Activated naive CD8-positive, alpha-beta T cell treated with anti-CD3 and anti-CD28 coated beads, Interleukin-2, amount 10 ng/mL, durations not matched to agents 7 days and 5 days (primary cell): Measurements from ENCODE around the gene ATP1A2. TPM values are rescaled to one million over a fixed set of nuclear protein-coding genes. Genes with fewer than 3 reads are reported as not detected.

Experiments used
- ATAC-seq: fragments of 150-1000 bp; cut with Tn5 transposase; one replicate; pipeline ENCODE4 v1.10.0; 2021; ENCODE audit warnings: low read depth, moderate library complexity
- POLR2A ChIA-PET: fragments of 350-600 bp; sonication (Branson Sonifier 250); formaldehyde crosslinking; loops from one replicate; lab custom pipeline; 2021; ENCODE audit warnings: antibody characterized with exemption; lab: Charles Lee
- DNase-seq: peaks from one replicate; pipeline ENCODE4 v3.0.0; 2021
- H3K27ac Mint-ChIP-seq: one replicate; pipeline ENCODE4 v1.8.0; 2022; ENCODE audit warnings: mild to moderate bottlenecking, mixed read lengths
- H3K27me3 Mint-ChIP-seq: one replicate; pipeline ENCODE4 v1.8.0; 2022; ENCODE audit warnings: mild to moderate bottlenecking, moderate library complexity, mixed read lengths
- H3K36me3 Mint-ChIP-seq: one replicate; pipeline ENCODE4 v1.8.0; 2021; ENCODE audit warnings: mild to moderate bottlenecking, mixed read lengths
- H3K4me1 Mint-ChIP-seq: one replicate; pipeline ENCODE4 v1.8.0; 2021; ENCODE audit warnings: mixed read lengths
- H3K4me3 Mint-ChIP-seq: one replicate; pipeline ENCODE4 v1.8.0; 2022; ENCODE audit warnings: mild to moderate bottlenecking, moderate library complexity, mixed read lengths
- H3K9me3 Mint-ChIP-seq: one replicate; pipeline ENCODE4 v1.8.0; 2021; ENCODE audit warnings: mixed read lengths
- total RNA-seq, 2 experiments: library from RNA; stranded (reverse); gene quantifications; one replicate each; pipeline ENCODE4 v1.2.3, GENCODE V29; 2021

ATP1A2 gene
- total RNA-seq, 2 experiments from 2014 or later = not detected

DNA sequence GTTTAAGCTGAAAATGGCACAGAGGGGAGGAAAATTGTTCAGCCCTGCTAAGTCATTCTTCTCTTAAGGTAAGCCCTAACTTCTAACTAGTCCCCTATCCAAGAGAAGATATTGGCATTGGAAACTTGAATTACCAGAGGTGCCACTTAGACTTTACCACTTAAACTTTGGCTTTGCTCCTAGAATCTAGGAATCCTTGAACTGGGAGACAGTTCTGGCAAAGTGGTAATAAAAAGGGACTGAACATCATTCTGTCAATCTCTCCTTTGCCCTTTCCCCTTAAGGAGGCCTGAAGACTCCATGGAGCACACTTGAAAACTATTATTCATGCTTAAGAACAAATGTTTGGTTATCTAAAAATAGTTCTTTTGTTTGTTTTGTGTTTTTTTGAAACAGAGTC is 44.3 kb downstream of the ATP1A2 start:
- ATAC-seq (no peak), DNase-seq (no peak)
- H3K36me3 Mint-ChIP-seq = no peaks in the 10 kb centered on the region
- no peak overlapping the region for H3K4me3 Mint-ChIP-seq
- H3K27me3 Mint-ChIP-seq = peaks cover 37% of the 10 kb centered on the region
- H3K9me3 Mint-ChIP-seq = no peaks in the 10 kb centered on the region
- POLR2A ChIA-PET = no interaction called here
- no peak overlapping the region for H3K27ac Mint-ChIP-seq
- H3K4me1 Mint-ChIP-seq = peaks cover 2% of the 10 kb centered on the region

DNA sequence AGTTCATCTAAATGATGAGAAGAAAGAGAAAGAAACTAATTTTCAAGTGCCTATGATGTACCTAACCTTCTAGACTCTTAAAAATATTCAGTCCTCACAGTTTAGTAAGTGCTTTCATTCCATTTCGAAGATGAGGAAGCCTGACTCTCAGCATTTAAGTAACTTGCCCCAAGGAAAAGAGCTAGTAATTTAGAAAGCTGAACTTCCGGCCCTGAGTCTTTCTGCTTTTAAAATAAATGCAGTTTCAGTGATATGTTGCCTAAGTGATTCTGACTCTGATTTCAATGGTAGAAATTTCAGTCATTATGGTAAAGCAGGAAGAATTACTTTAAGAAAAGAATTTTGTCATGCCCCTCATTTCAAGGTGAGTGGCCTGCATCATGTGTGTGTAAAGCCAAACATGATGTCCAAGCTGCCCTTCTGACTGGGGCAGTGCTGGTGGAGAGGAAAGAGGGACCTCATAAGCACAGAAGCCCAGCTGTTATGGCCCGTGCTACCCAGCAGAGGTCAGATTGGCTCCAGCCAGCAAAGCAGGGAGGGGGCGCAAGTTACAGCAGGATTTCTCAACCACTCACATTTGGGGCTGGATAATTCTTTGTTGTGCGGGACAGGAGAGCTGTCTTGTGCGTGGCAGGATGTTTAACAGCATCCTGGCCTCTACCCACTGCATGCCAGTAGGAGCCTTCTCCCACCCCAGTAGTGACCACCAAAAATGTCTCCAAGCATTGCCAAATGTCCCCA is 46.6 kb downstream of the ATP1A2 start:
- H3K27ac Mint-ChIP-seq = no peak overlapping the region
- no peak for DNase-seq
- POLR2A ChIA-PET = no interaction called here
- ATAC-seq = no peak
- no peak overlapping the region for H3K4me3 Mint-ChIP-seq
- H3K9me3 Mint-ChIP-seq = no peaks in the 10 kb centered on the region
- peaks cover 9% of the 10 kb centered on the region for H3K4me1 Mint-ChIP-seq
- no peaks in the 10 kb centered on the region for H3K36me3 Mint-ChIP-seq
- peaks cover 32% of the 10 kb centered on the region for H3K27me3 Mint-ChIP-seq

DNA sequence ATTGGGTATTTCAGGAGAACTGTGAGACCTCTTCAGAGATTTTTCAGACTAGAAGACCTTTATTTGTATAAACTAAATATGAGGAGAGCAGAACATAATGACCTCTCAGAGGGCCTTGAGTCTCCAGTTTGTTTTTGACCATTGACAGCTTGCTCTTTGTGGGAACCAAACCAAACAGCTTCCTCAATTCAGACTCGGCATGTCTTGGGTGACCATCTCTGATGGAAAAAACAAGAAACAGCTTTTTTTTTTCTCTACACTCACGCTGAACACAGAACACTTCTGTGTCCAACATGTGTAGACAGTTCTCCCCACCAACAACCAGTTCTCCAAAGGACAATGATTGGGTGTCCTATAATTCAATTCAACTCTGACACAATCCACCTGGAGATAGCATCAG is 47.4 kb downstream of the ATP1A2 start:
- POLR2A ChIA-PET = no interaction called here
- Mint-ChIP-seq H3K36me3 (no peaks in the 10 kb centered on the region), H3K4me1 (peaks cover 9% of the 10 kb centered on the region), H3K4me3 (no peak overlapping the region), H3K27ac (no peak overlapping the region), H3K27me3 (peaks cover 32% of the 10 kb centered on the region), H3K9me3 (no peaks in the 10 kb centered on the region)
- no peak for ATAC-seq
- no peak for DNase-seq

DNA sequence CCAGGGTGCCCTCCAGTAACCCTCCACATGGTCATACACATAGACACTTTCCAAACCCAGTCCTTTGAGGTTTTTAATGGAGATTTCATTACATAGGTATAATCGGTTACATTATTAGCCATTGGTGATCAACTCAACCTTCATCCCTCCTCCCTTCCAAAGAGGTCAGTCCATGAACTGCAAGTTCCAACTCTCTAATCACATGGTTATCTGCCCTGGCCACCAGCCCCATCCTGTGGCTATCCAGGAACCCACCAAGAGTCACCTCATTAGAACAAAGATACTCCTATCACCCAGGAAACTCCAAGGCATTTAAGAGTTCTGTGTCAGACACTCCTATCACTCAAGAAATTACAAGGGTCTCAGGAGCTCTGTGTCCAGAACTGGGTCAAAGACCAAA is 48.1 kb downstream of the ATP1A2 start:
- H3K27ac Mint-ChIP-seq = no peak overlapping the region
- POLR2A ChIA-PET = no interaction called here
- no peaks in the 10 kb centered on the region for H3K9me3 Mint-ChIP-seq
- H3K27me3 Mint-ChIP-seq = peaks cover 30% of the 10 kb centered on the region
- DNase-seq (no peak), ATAC-seq (no peak)
- H3K4me3 Mint-ChIP-seq = no peak overlapping the region
- H3K36me3 Mint-ChIP-seq = no peaks in the 10 kb centered on the region
- H3K4me1 Mint-ChIP-seq = peaks cover 10% of the 10 kb centered on the region

DNA sequence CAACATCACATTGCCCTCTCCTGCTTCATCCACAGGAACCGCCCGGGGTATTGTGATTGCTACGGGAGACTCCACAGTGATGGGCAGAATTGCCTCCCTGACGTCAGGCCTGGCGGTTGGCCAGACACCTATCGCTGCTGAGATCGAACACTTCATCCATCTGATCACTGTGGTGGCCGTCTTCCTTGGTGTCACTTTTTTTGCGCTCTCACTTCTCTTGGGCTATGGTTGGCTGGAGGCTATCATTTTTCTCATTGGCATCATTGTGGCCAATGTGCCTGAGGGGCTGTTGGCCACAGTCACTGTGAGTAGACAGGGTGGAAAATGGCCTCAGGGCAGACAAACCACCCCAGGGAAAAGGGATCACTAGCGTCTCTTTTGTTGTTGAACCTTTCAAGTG is 48.6 kb downstream of the ATP1A2 start:
- no peaks in the 10 kb centered on the region for H3K36me3 Mint-ChIP-seq
- no peak overlapping the region for H3K27ac Mint-ChIP-seq
- H3K4me1 Mint-ChIP-seq = peaks cover 11% of the 10 kb centered on the region
- H3K9me3 Mint-ChIP-seq = no peaks in the 10 kb centered on the region
- no peak for ATAC-seq
- POLR2A ChIA-PET = no interaction called here
- H3K27me3 Mint-ChIP-seq = peaks cover 25% of the 10 kb centered on the region
- no peak overlapping the region for H3K4me3 Mint-ChIP-seq
- no peak for DNase-seq

DNA sequence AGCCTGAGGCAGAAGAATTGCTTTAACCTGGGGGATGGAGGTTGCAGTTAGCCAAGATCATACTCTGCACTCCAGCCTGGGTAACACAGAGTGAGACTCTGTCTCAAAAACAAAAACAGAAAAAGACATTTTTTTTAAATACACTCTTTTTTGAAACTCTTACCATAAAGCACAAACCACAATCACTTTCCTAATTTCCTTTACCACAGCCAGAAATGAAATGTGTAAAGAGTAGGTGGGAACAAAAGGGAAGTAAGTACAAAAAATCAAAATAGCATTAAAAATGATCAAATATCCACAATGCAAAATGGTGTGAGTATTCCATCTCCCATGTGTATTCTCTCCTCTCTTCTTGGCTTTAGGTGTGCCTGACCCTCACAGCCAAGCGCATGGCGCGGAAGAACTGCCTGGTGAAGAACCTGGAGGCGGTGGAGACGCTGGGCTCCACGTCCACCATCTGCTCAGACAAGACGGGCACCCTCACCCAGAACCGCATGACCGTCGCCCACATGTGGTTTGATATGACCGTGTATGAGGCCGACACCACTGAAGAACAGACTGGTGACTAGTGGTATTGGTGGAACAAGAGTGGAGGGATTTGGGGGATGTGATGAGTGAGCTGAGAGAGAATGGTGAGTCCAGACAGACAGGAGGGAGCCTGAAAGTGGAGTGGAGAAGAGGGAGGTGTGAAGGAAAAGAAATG is 50.8 kb downstream of the ATP1A2 start:
- Mint-ChIP-seq H3K36me3 (no peaks in the 10 kb centered on the region), H3K27me3 (peaks cover 18% of the 10 kb centered on the region), H3K27ac (no peak overlapping the region), H3K4me3 (no peak overlapping the region), H3K4me1 (peaks cover 22% of the 10 kb centered on the region), H3K9me3 (no peaks in the 10 kb centered on the region)
- POLR2A ChIA-PET = no interaction called here
- no peak for ATAC-seq
- no peak for DNase-seq

DNA sequence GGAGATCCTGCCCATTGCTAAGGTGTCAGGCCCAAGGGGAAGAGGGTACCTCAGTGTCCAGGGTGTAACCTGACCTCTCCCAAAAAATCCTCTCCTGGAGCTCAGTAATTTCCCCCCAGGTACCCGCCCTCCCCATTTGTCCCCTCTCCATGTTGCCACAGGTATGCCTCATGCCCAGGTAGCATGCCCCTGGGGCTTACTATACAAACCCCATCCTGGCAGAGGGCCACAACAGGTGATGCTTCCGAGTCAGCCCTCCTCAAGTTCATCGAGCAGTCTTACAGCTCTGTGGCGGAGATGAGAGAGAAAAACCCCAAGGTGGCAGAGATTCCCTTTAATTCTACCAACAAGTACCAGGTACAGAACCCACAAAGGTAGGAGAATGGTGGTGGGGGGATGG is 51.5 kb downstream of the ATP1A2 start:
- POLR2A ChIA-PET = no interaction called here
- Mint-ChIP-seq H3K27ac (no peak overlapping the region), H3K27me3 (peaks cover 21% of the 10 kb centered on the region), H3K4me3 (no peak overlapping the region), H3K9me3 (no peaks in the 10 kb centered on the region), H3K36me3 (no peaks in the 10 kb centered on the region), H3K4me1 (peaks cover 24% of the 10 kb centered on the region)
- ATAC-seq = no peak
- no peak for DNase-seq

DNA sequence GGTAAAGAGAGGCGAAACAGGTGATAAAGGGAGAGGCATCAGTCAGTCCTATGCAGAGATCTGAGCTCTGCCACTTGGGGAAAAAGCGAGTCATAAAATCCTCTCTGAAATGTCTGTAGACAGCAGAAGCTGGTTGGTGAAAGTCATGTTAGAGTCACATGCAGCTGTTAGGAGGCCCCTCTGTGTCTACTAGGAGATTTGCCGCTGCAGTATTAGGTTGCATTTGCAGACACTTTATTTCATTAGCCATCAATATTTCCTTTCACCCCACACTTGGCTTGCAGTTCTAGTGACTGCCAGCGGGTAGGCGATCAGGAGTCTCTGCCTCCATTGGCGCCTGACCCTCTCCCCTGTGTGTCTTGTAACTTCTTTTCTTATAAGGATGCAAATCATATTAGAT is 52.0 kb downstream of the ATP1A2 start:
- ATAC-seq = no peak
- no peaks in the 10 kb centered on the region for H3K9me3 Mint-ChIP-seq

DNA sequence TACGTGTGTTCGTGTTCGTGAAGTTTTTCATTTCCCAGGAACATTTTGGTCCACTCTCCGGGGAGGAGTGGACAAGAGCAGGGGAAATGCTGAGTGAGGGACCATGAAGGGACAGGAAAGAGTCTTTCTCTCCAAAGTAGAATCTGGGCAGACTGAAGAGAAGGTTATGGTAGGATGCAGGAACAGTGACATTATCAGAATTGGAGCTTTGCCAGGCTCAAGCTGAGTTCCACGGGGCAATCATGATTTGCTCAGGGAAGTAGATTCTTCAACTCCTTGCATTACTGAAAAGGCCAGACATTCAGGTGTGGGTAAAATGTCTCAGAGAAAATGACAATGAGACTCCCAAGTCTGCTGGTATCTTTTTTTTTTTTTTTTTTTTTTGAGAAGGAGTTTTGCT is 52.5 kb downstream of the ATP1A2 start:
- H3K9me3 Mint-ChIP-seq = no peaks in the 10 kb centered on the region
- POLR2A ChIA-PET = interaction anchor here (0.6 kb wide), 1 partner anchor 1081 kb away, joined by 3 read pairs; no protein-coding TSS in a partner anchor
- H3K4me1 Mint-ChIP-seq = peaks cover 25% of the 10 kb centered on the region
- H3K27ac Mint-ChIP-seq = no peak overlapping the region
- H3K4me3 Mint-ChIP-seq = no peak overlapping the region
- H3K36me3 Mint-ChIP-seq = no peaks in the 10 kb centered on the region
- DNase-seq (no peak), ATAC-seq (no peak)
- H3K27me3 Mint-ChIP-seq = peaks cover 25% of the 10 kb centered on the region

More for the DNA sequence above, 52.0 kb downstream of the ATP1A2 start:
- no peak overlapping the region for H3K27ac Mint-ChIP-seq
- POLR2A ChIA-PET = interaction anchor here (0.6 kb wide), 1 partner anchor 1082 kb away, joined by 3 read pairs; no protein-coding TSS in a partner anchor
- DNase-seq = no peak
- H3K36me3 Mint-ChIP-seq = no peaks in the 10 kb centered on the region
- H3K4me3 Mint-ChIP-seq = no peak overlapping the region
- H3K27me3 Mint-ChIP-seq = peaks cover 22% of the 10 kb centered on the region
- H3K4me1 Mint-ChIP-seq = peaks cover 25% of the 10 kb centered on the region

DNA sequence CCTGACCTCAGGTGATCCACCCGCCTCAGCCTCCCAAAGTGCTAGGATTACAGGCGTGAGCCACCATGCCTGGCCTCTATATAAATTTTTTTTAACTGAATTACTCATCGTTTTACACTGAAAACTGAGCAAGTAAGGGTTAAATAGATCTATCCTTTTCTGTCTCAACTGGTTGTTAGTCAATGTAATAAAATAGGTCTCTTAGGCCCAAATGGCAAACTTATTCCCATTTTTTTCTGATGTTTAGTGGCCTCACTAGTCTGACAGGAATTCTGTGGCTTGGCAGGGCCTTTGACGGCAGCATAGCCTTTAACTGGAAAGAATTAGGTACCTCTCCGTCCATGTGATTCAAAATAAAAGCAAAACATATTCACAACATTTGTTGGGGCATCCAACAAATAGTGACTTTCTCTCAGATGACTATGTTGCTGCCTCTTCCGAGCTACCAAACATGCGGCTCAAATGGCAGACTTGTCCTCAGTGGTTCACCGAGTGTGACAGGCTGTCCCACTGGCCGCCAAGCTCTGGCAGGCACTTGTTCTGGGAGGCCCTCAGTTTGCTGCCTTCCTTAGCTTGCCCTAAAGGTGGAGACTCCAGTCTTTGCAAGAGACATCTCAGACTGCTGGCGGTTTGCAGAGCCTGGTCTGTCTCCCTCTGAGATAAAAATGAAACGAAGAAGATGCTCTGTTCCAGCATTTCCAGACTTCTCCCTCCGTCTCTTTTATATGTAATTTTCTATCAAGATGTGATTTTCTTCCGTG is 53.2 kb downstream of the ATP1A2 start:
- no peaks in the 10 kb centered on the region for H3K36me3 Mint-ChIP-seq
- ATAC-seq = no peak
- H3K27ac Mint-ChIP-seq = no peak overlapping the region
- peaks cover 23% of the 10 kb centered on the region for H3K4me1 Mint-ChIP-seq
- no peak overlapping the region for H3K4me3 Mint-ChIP-seq
- POLR2A ChIA-PET = interaction anchor here (1.0 kb wide), 1 partner anchor 60 kb away, joined by 3 read pairs; no protein-coding TSS in a partner anchor
- H3K27me3 Mint-ChIP-seq = peaks cover 27% of the 10 kb centered on the region
- no peak for DNase-seq
- no peaks in the 10 kb centered on the region for H3K9me3 Mint-ChIP-seq

DNA sequence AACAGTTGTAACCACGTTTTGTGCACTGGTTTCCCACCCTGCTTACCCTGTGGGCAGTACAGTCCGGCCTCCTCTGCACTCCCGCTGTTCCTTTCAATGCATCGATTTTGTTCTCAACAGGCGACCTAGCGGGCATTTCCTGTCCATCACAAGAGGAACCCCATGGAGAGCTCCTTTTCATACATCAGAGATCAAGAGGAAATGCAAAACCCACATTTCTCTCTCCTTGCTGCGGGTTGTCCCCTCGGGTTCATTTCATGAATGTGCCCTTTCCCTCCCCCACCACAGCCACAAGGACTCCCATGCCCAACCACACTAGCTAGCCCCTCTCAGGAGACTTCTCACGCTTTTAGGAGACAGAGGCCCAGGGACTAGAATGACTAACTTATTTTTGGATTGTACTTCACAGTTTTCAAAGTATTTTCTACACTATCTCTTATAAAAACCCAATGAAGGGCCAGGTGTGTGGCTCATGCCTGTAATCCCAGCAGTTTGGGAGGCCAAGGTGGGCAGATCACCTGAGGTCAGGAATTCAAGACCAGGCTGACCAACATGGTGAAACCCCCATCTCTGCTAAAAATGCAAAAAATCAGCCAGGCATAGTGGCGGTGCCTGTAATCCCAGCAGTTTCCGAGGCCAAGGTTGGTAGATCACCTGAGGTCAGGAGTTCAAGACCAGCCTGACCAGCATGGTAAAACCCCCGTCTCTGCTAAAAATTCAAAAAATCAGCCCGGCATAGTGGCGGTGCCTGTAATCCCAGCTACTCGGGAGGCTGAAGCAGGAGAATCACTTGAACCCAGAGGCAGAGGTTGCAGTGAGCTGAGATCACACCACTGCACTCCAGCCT is 54.2 kb downstream of the ATP1A2 start:
- POLR2A ChIA-PET = interaction anchor here (1.0 kb wide), 1 partner anchor 59 kb away, joined by 3 read pairs; no protein-coding TSS in a partner anchor
- no peaks in the 10 kb centered on the region for H3K9me3 Mint-ChIP-seq
- ATAC-seq (peak; percentile 60), DNase-seq (no peak)
- H3K27ac Mint-ChIP-seq = peak overlapping the region; percentile 25
- H3K27me3 Mint-ChIP-seq = peaks cover 31% of the 10 kb centered on the region
- H3K4me1 Mint-ChIP-seq = peaks cover 23% of the 10 kb centered on the region
- H3K4me3 Mint-ChIP-seq = peak overlapping the region; percentile 3
- no peaks in the 10 kb centered on the region for H3K36me3 Mint-ChIP-seq

DNA sequence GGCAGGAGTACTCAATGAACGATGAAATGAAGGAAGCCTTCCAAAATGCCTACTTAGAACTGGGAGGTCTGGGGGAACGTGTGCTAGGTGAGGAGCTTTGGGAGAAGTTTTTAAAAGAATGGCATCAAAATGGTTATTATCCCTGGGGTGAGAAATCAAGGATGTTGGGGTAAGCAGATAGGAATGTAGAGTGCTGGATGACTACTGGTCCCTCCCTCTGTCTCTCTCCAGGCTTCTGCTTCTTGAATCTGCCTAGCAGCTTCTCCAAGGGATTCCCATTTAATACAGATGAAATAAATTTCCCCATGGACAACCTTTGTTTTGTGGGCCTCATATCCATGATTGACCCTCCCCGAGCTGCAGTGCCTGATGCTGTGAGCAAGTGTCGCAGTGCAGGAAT is 55.8 kb downstream of the ATP1A2 start:
- Mint-ChIP-seq H3K4me3 (no peak overlapping the region), H3K4me1 (peaks cover 18% of the 10 kb centered on the region), H3K27me3 (peaks cover 31% of the 10 kb centered on the region), H3K36me3 (no peaks in the 10 kb centered on the region), H3K9me3 (no peaks in the 10 kb centered on the region), H3K27ac (no peak overlapping the region)
- DNase-seq (no peak), ATAC-seq (no peak)
- POLR2A ChIA-PET = no interaction called here

DNA sequence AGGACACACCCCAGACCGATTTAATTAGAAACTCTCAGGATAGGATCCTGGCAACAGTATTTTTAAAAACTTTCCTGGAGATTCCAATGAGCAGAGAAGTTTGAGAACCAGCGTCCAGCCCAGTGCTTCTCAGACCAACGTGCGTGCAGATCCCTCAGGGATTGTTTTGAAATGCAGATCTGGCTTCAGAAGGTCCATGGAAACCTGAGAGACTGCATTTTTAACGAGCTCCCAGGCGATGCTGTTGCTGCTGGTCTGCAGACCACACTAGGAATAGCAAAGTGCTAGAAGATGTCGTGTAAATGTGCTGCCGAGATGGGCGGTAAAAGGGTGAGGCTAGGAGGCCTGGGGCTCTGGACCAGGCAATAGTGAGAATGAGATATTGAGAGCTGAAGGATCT is 56.4 kb downstream of the ATP1A2 start:
- Mint-ChIP-seq H3K4me3 (no peak overlapping the region), H3K4me1 (peaks cover 15% of the 10 kb centered on the region), H3K36me3 (no peaks in the 10 kb centered on the region), H3K27me3 (peaks cover 28% of the 10 kb centered on the region), H3K9me3 (no peaks in the 10 kb centered on the region), H3K27ac (no peak overlapping the region)
- POLR2A ChIA-PET = no interaction called here
- DNase-seq = no peak
- ATAC-seq = no peak
